HCT116 (cell line): ENCODE data around the gene KRTAP13-2. TPM values are rescaled to one million over a fixed set of nuclear protein-coding genes. Genes with fewer than 3 reads are reported as not detected.

ENCODE experiments used
- ATAC-seq: fragments of 200-7000 bp; cut with Tn5 transposase; 2 replicates; pipeline ENCODE4 v1.9.1; 2020; ENCODE audit warnings: mild to moderate bottlenecking, moderate library complexity
- BruUV-seq: library from RNA; stranded (reverse); fragments of 400-500 nt; replicated peaks from 2 replicates; lab custom pipeline; 2021; lab: Mats Ljungman, UMichigan
- CTCF ChIA-PET: fragments of 300-600 bp; sonication (Branson Sonifier 250); formaldehyde crosslinking; loops from one replicate; lab custom pipeline; 2021; ENCODE audit warnings: antibody characterized with exemption; lab: Charles Lee
- POLR2A ChIA-PET: fragments of 300-600, 350-600 bp; sonication (Branson Sonifier 250); formaldehyde crosslinking; loops from one replicate; lab custom pipeline; 2021; ENCODE audit warnings: antibody characterized with exemption; lab: Charles Lee
- RAD21 ChIA-PET, 2 experiments: fragments of 300-600 bp; sonication (Branson Sonifier 250); formaldehyde crosslinking; loops; one replicate each; lab custom pipeline; 2023; ENCODE audit warnings: low total read pairs in 2 of 2; ENCODE audit not compliant: uncharacterized antibody in 2 of 2, unreplicated experiment in 2 of 2, low non-redundant PET in 1 of 2; lab: Charles Lee
- DNase-seq: peaks from one replicate; pipeline ENCODE4 v3.0.0-alpha.2; 2010; ENCODE audit warnings: low read depth, low spot score
- H2AFZ ChIP-seq: fragments of 200-600 bp; shearing (Covaris generic), sonication (generic); 2 replicates; pipeline ENCODE4 v1.6.1; 2017; ENCODE audit warnings: low read depth, mixed run types, mixed read lengths, antibody characterized with exemption, low read length; ENCODE audit not compliant: poor library complexity, severe bottlenecking
- H3K27ac ChIP-seq: 2 replicates; pipeline ENCODE4 v1.5.1; 2012; ENCODE audit warnings: low read depth, low read length
- H3K27me3 ChIP-seq: fragments of 200-600 bp; sonication (generic); 2 replicates; pipeline ENCODE4 v1.6.1; 2016; ENCODE audit warnings: mixed run types, low read length, mixed read lengths; ENCODE audit not compliant: insufficient read depth
- H3K36me3 ChIP-seq, 2 experiments: fragments of 200-500 bp in 1 of 2; fragments of 200-600 bp in 1 of 2; sonication (Bioruptor generic) in 1 of 2; sonication (generic) in 1 of 2; 2 replicates each; pipeline versions ENCODE4 v1.5.1 to v1.6.1; 2014 to 2016; ENCODE audit warnings: low read length in 2 of 2, inconsistent platforms in 1 of 2, mixed read lengths in 1 of 2, mixed run types in 1 of 2; ENCODE audit not compliant: insufficient read depth in 2 of 2, control insufficient read depth in 1 of 2
- H3K4me1 ChIP-seq, 2 experiments: fragments of 200-600 bp in 1 of 2; sonication (generic) in 1 of 2; 2 replicates each; pipeline versions ENCODE4 v1.5.1 to v1.6.1; 2012 to 2017; ENCODE audit warnings: low read length in 2 of 2, inconsistent platforms in 1 of 2, mild to moderate bottlenecking in 1 of 2, mixed read lengths in 1 of 2, mixed run types in 1 of 2, moderate library complexity in 1 of 2; ENCODE audit not compliant: insufficient read depth in 2 of 2, control insufficient read depth in 1 of 2
- H3K4me2 ChIP-seq: fragments of 200-600 bp; sonication (generic); 2 replicates; pipeline ENCODE4 v1.6.1; 2017; ENCODE audit warnings: mixed run types, low read length, mixed read lengths
- H3K4me3 ChIP-seq, 2 experiments: fragments of 200-600 bp in 1 of 2; sonication (generic) in 1 of 2; replicated peaks in 1 of 2; 2 replicates each; pipeline ENCODE4 v1.5.1; 2011 to 2016; ENCODE audit warnings: low read length in 2 of 2, control low read depth in 1 of 2, low read depth in 1 of 2, mild to moderate bottlenecking in 1 of 2, mixed read lengths in 1 of 2, mixed run types in 1 of 2
- H3K79me2 ChIP-seq: fragments of 200-600 bp; sonication (generic); 2 replicates; pipeline ENCODE4 v1.6.1; 2017; ENCODE audit warnings: mild to moderate bottlenecking, mixed run types, low read length, moderate library complexity, mixed read lengths; ENCODE audit not compliant: insufficient read depth
- H3K9ac ChIP-seq: fragments of 200-600 bp; sonication (generic); 2 replicates; pipeline ENCODE4 v1.6.1; 2016; ENCODE audit warnings: low read length, mixed read lengths
- H3K9me2 ChIP-seq: fragments of 200-600 bp; sonication (generic), shearing (Covaris generic); 2 replicates; pipeline ENCODE4 v1.6.1; 2017; ENCODE audit warnings: mixed run types, mild to moderate bottlenecking, moderate library complexity; ENCODE audit not compliant: insufficient read depth
- H3K9me3 ChIP-seq, 2 experiments: fragments of 200-500 bp in 1 of 2; fragments of 200-600 bp in 1 of 2; sonication (Bioruptor generic) in 1 of 2; sonication (generic) in 1 of 2; 2 replicates each; pipeline ENCODE4 v1.6.1; 2014 to 2017; ENCODE audit warnings: low read length in 2 of 2, mixed read lengths in 2 of 2, inconsistent platforms in 1 of 2, low read depth in 1 of 2, mild to moderate bottlenecking in 1 of 2, mixed run types in 1 of 2, moderate library complexity in 1 of 2; ENCODE audit not compliant: control insufficient read depth in 1 of 2, insufficient read depth in 1 of 2
- H4K20me1 ChIP-seq: fragments of 200-600 bp; sonication (generic), shearing (Covaris generic); 2 replicates; pipeline ENCODE4 v1.6.1; 2017; ENCODE audit warnings: mixed run types, mild to moderate bottlenecking, moderate library complexity; ENCODE audit not compliant: insufficient read depth
- CEBPB ChIP-seq: IDR thresholded peaks from 2 replicates; pipeline ENCODE4 v1.6.1; 2012; ENCODE audit warnings: low read depth
- CTCF ChIP-seq, 3 experiments: fragments of 200-600 bp in 1 of 3; sonication (generic) in 1 of 3; IDR thresholded peaks in 2 of 3; conservative IDR thresholded peaks in 1 of 3; 2 replicates each; pipeline ENCODE4 v1.5.1; 2012 to 2017; ENCODE audit warnings: low read depth in 2 of 3, low read length in 2 of 3, antibody characterized with exemption in 1 of 3, borderline replicate concordance in 1 of 3, control low read depth in 1 of 3, mild to moderate bottlenecking in 1 of 3, mixed read lengths in 1 of 3, mixed run types in 1 of 3, moderate library complexity in 1 of 3; ENCODE audit not compliant: insufficient read depth in 1 of 3
- EZH2phosphoT487 ChIP-seq: fragments of 200-600 bp; IDR thresholded peaks from 2 replicates; pipeline ENCODE4 v1.6.1; 2018; ENCODE audit warnings: antibody characterized with exemption, borderline replicate concordance
- FOSL1 ChIP-seq: IDR thresholded peaks from 2 replicates; pipeline ENCODE4 v1.6.1; 2012; ENCODE audit warnings: low read depth
- POLR2A ChIP-seq: IDR thresholded peaks from 2 replicates; pipeline ENCODE4 v1.7.0; 2011; ENCODE audit warnings: borderline replicate concordance; ENCODE audit not compliant: insufficient read depth, insufficient read length; ENCODE audit errors: extremely low read depth
- POLR2AphosphoS5 ChIP-seq: IDR thresholded peaks from 2 replicates; pipeline ENCODE4 v1.6.1; 2011; ENCODE audit warnings: mild to moderate bottlenecking, low read depth, low read length, moderate library complexity
- RAD21 ChIP-seq: IDR thresholded peaks from 2 replicates; pipeline ENCODE4 v1.6.1; 2012; ENCODE audit warnings: low read depth, mild to moderate bottlenecking
- REST ChIP-seq: IDR thresholded peaks from 2 replicates; pipeline ENCODE4 v1.6.1; 2012; ENCODE audit warnings: low read depth
- SRF ChIP-seq: IDR thresholded peaks from 2 replicates; pipeline ENCODE4 v1.6.1; 2012; ENCODE audit warnings: low read depth
- YY1 ChIP-seq: IDR thresholded peaks from 2 replicates; pipeline ENCODE4 v1.6.1; 2011; ENCODE audit warnings: low read length, low read depth, moderate library complexity, mild to moderate bottlenecking; ENCODE audit not compliant: insufficient replicate concordance; ENCODE audit errors: extremely low read depth
- intact Hi-C: fragments of 100-400 bp; cut with micrococcal nuclease; formaldehyde crosslinking; loops from 2 replicates; pipeline ENCODE4 v1.10.0; 2022
- total RNA-seq: library from RNA; stranded (reverse); gene quantifications from one replicate; pipeline ENCODE4 v1.2.1, GENCODE V29; 2021; ENCODE audit not compliant: unreplicated experiment
- TF ChIP-seq, protein P1 (sequence below): IDR thresholded peaks from 2 replicates; pipeline ENCODE4 v1.6.1; 2012

The KRTAP13-2 gene
- total RNA-seq, 1 experiment from 2014 or later, result not detected

- no peak for TF ChIP-seq REST
- TF ChIP-seq, protein P1, sequence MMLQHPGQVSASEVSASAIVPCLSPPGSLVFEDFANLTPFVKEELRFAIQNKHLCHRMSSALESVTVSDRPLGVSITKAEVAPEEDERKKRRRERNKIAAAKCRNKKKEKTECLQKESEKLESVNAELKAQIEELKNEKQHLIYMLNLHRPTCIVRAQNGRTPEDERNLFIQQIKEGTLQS, result no peak
- no peak for TF ChIP-seq RAD21
- no peak for TF ChIP-seq EZH2phosphoT487
- no peak for TF ChIP-seq CEBPB
These were observed 17.6 kb downstream of the KRTAP13-2 start (continued) for GRCh38 chr21:30354308-30355005.

GRCh38 chr21:30351534-30351933, 20.5 kb downstream of the KRTAP13-2 start:
- POLR2A ChIA-PET, result no interaction called here
- no peak for DNase-seq
- no peak for ATAC-seq
- H2AFZ ChIP-seq, result no peak overlapping the region
- no peaks in the 10 kb centered on the region for H3K4me1 ChIP-seq
- H3K79me2 ChIP-seq, result no peaks in the 10 kb centered on the region
- TF ChIP-seq POLR2AphosphoS5 (no peak), CTCF (IDR thresholded peaks at IDR 0.05 in 2 of 3, conservative IDR thresholded peaks at IDR 0.05 in 1 of 3; ENCODE audit: borderline replicate concordance in 1 of 3, insufficient read depth in 1 of 3, low read depth in 2 of 3, low read length in 2 of 3) (no peak), FOSL1 (no peak), EZH2phosphoT487 (no peak), SRF (no peak), POLR2A (no peak), CEBPB (no peak), YY1 (no peak), REST (no peak)
- TF ChIP-seq, protein P1, result no peak
- TF ChIP-seq, all 23 proteins: peak for 0
- Histone ChIP-seq H3K9me2 (no peaks in the 10 kb centered on the region), H3K4me2 (no peak overlapping the region), H3K4me3 (no peak overlapping the region), H4K20me1 (no peaks in the 10 kb centered on the region), H3K27ac (no peak overlapping the region), H3K27me3 (no peaks in the 10 kb centered on the region), H3K9me3 (peaks cover 12 to 18% of the 10 kb centered on the region in 2 experiments; a peak in 3 of 4 replicates), H3K36me3 (no peaks in the 10 kb centered on the region), H3K9ac (no peak overlapping the region)
- intact Hi-C loops, result no loop called here
- BruUV-seq, result no TSS peak
- ChIA-PET CTCF (no interaction called here), RAD21 (no interaction called here)
